CD4-positive, alpha-beta T cell treated with Interleukin-21 for 1 hour (primary cell): ENCODE measurements around the gene NADK2.
"Not testable (repeated sequence)": the region's sequence is repeated elsewhere in the genome, so short reads cannot be mapped to it uniquely, and the experiment has no call there.

Experiments
- DNase-seq: peaks from one replicate; pipeline ENCODE4 v3.0.0-alpha.2; 2020

Gene NADK2

GRCh38 chr5:36241631-36242533, at the start of gene NADK2:
Gene NADK2, minus strand, starts transcription at chr5:36241925. Its CDS starts 127 bp downstream, at chr5:36241798.
- DNase-seq = peak; percentile 96

- no peak for DNase-seq
Measured at GRCh38 chr5:36285837-36286615, 44.3 kb upstream of the NADK2 start.

- DNase-seq = not testable (repeated sequence)
Measured at GRCh38 chr5:36283775-36284174, 42.0 kb upstream of the NADK2 start.

- DNase-seq = no peak
Measured at GRCh38 chr5:36281626-36282025, 39.9 kb upstream of the NADK2 start.

- no peak for DNase-seq
Measured at GRCh38 chr5:36279054-36279698, 37.5 kb upstream of the NADK2 start.

- DNase-seq = no peak
Measured at GRCh38 chr5:36277521-36278176, 35.9 kb upstream of the NADK2 start.

- no peak for DNase-seq
Measured at GRCh38 chr5:36276864-36277263, 35.1 kb upstream of the NADK2 start.

GRCh38 chr5:36273809-36274526, 32.2 kb upstream of the NADK2 start:
- DNase-seq = no peak

GRCh38 chr5:36272136-36272690, 30.5 kb upstream of the NADK2 start:
- DNase-seq = no peak

GRCh38 chr5:36270876-36271575, 29.3 kb upstream of the NADK2 start:
- no peak for DNase-seq

GRCh38 chr5:36270175-36270574, 28.4 kb upstream of the NADK2 start:
- DNase-seq = no peak

- no peak for DNase-seq
Measured at GRCh38 chr5:36269478-36269877, 27.8 kb upstream of the NADK2 start.

- no peak for DNase-seq
Measured at GRCh38 chr5:36267905-36268304, 26.2 kb upstream of the NADK2 start.

GRCh38 chr5:36264202-36264760, 22.6 kb upstream of the NADK2 start:
- no peak for DNase-seq

- no peak for DNase-seq
Measured at GRCh38 chr5:36261186-36261585, 19.5 kb upstream of the NADK2 start.

- DNase-seq = no peak
Measured at GRCh38 chr5:36253575-36253974, 11.8 kb upstream of the NADK2 start.

GRCh38 chr5:36252722-36253365, 11.1 kb upstream of the NADK2 start:
- no peak for DNase-seq

- no peak for DNase-seq
Measured at GRCh38 chr5:36251218-36251617, 9.5 kb upstream of the NADK2 start.

- DNase-seq = no peak
Measured at GRCh38 chr5:36250427-36250826, 8.7 kb upstream of the NADK2 start.
